GM23338 (cell line): ENCODE data around the gene PNPLA7. TPM values are rescaled to one million over a fixed set of nuclear protein-coding genes. Genes with fewer than 3 reads are reported as not detected.

Experiments used
- ATAC-seq: fragments of 200-7000 bp; cut with Tn5 transposase; 3 replicates; pipeline ENCODE4 v1.9.1; 2020
- DNase-seq: peaks from one replicate; pipeline ENCODE4 v3.0.0-alpha.2; 2015; ENCODE audit warnings: low spot score
- H2AFZ ChIP-seq: fragments of 200-600 bp; sonication (generic); 2 replicates; pipeline ENCODE4 v1.8.0; 2016; ENCODE audit warnings: antibody characterized with exemption, mild to moderate bottlenecking, moderate library complexity
- H3F3A ChIP-seq: fragments of 200-600 bp; sonication (generic); replicated peaks from 2 replicates; pipeline ENCODE4 v1.8.0; 2017; ENCODE audit warnings: antibody characterized with exemption, mixed run types, low read depth
- H3K27ac ChIP-seq: fragments of 200-600 bp; sonication (generic); 2 replicates; pipeline ENCODE4 v1.6.1; 2016; ENCODE audit warnings: low read depth
- H3K27me3 ChIP-seq: fragments of 200-600 bp; sonication (generic); 2 replicates; pipeline ENCODE4 v1.8.0; 2016; ENCODE audit warnings: mild to moderate bottlenecking, mixed run types, moderate library complexity; ENCODE audit not compliant: insufficient read depth
- H3K36me3 ChIP-seq: fragments of 200-600 bp; sonication (generic); 2 replicates; pipeline ENCODE4 v1.8.0; 2016; ENCODE audit warnings: mild to moderate bottlenecking; ENCODE audit not compliant: insufficient read depth
- H3K4me1 ChIP-seq: fragments of 200-600 bp; sonication (generic); 2 replicates; pipeline ENCODE4 v1.8.0; 2016; ENCODE audit warnings: mild to moderate bottlenecking, moderate library complexity; ENCODE audit not compliant: insufficient read depth
- H3K4me2 ChIP-seq: fragments of 200-600 bp; sonication (generic); 2 replicates; pipeline ENCODE4 v1.7.1; 2017; ENCODE audit warnings: mixed run types
- H3K4me3 ChIP-seq: fragments of 200-600 bp; sonication (generic); 2 replicates; pipeline ENCODE4 v1.6.1; 2016; ENCODE audit warnings: mixed run types
- H3K79me2 ChIP-seq: fragments of 200-600 bp; sonication (generic); replicated peaks from 2 replicates; pipeline ENCODE4 v1.8.0; 2017; ENCODE audit warnings: mild to moderate bottlenecking; ENCODE audit not compliant: insufficient read depth
- H3K9me2 ChIP-seq: fragments of 200-600 bp; sonication (generic); 2 replicates; pipeline ENCODE4 v1.8.0; 2017; ENCODE audit not compliant: insufficient read depth
- H4K20me1 ChIP-seq: fragments of 200-600 bp; sonication (generic); replicated peaks from 2 replicates; pipeline ENCODE4 v1.8.0; 2017; ENCODE audit warnings: mild to moderate bottlenecking; ENCODE audit not compliant: insufficient read depth
- H3K27ac Mint-ChIP-seq: 2 replicates; pipeline ENCODE4 v1.8.0; 2020; ENCODE audit warnings: inconsistent platforms, mild to moderate bottlenecking, moderate library complexity, mixed read lengths
- H3K27me3 Mint-ChIP-seq: 3 replicates; pipeline ENCODE4 v1.8.0; 2022; ENCODE audit warnings: low read depth, mild to moderate bottlenecking, moderate library complexity, mixed read lengths, inconsistent platforms; ENCODE audit not compliant: insufficient read depth, poor library complexity
- H3K36me3 Mint-ChIP-seq: 3 replicates; pipeline ENCODE4 v1.8.0; 2021; ENCODE audit warnings: low read depth, mild to moderate bottlenecking, inconsistent platforms, moderate library complexity, mixed read lengths
- H3K4me1 Mint-ChIP-seq: 3 replicates; pipeline ENCODE4 v1.8.0; 2020; ENCODE audit warnings: mild to moderate bottlenecking, inconsistent platforms, mixed read lengths
- H3K4me3 Mint-ChIP-seq: 3 replicates; pipeline ENCODE4 v1.8.0; 2021; ENCODE audit warnings: moderate library complexity, mild to moderate bottlenecking, inconsistent platforms, mixed read lengths
- H3K9me3 Mint-ChIP-seq: 3 replicates; pipeline ENCODE4 v1.8.0; 2020; ENCODE audit warnings: moderate library complexity, mild to moderate bottlenecking, inconsistent platforms, mixed read lengths
- CREB1 ChIP-seq: fragments of 250-450 bp; sonication (Bioruptor Pico); IDR thresholded peaks from 2 replicates; pipeline ENCODE4 v1.5.0; 2020; ENCODE audit warnings: low read depth, mild to moderate bottlenecking, moderate library complexity
- CTCF ChIP-seq, 2 experiments: fragments of 200-600 bp in 1 of 2; sonication (generic) in 1 of 2; conservative IDR thresholded peaks; 2 replicates each; pipeline versions ENCODE4 v1.5.1 to v1.6.1; 2016 to 2017; ENCODE audit warnings: antibody characterized with exemption in 2 of 2, low read depth in 2 of 2, mild to moderate bottlenecking in 2 of 2, moderate library complexity in 1 of 2
- ETS1 ChIP-seq: IDR thresholded peaks from 2 replicates; pipeline ENCODE4 v1.6.1; 2016; ENCODE audit warnings: antibody characterized with exemption
- EZH2 ChIP-seq: fragments of 200-600 bp; sonication (generic); IDR thresholded peaks from one replicate; pipeline ENCODE4 v1.8.0; 2017; ENCODE audit warnings: antibody characterized with exemption, mild to moderate bottlenecking, low read depth; ENCODE audit not compliant: unreplicated experiment
- EZH2phosphoT487 ChIP-seq: fragments of 200-600 bp; sonication (generic); IDR thresholded peaks from one replicate; pipeline ENCODE4 v1.8.1; 2018; ENCODE audit warnings: antibody characterized with exemption; ENCODE audit not compliant: unreplicated experiment
- JUNB ChIP-seq: IDR thresholded peaks from one replicate; pipeline ENCODE4 v1.6.1; 2016; ENCODE audit warnings: antibody characterized with exemption; ENCODE audit not compliant: unreplicated experiment
- NANOG ChIP-seq: IDR thresholded peaks from 2 replicates; pipeline ENCODE4 v1.6.1; 2016; ENCODE audit warnings: antibody characterized with exemption, borderline replicate concordance
- POLR2AphosphoS5 ChIP-seq: IDR thresholded peaks from 2 replicates; pipeline ENCODE4 v1.6.1; 2016; ENCODE audit warnings: antibody characterized with exemption, low read depth
- REST ChIP-seq: IDR thresholded peaks from one replicate; pipeline ENCODE4 v1.6.1; 2018; ENCODE audit warnings: antibody characterized with exemption; ENCODE audit not compliant: unreplicated experiment
- STAT1 ChIP-seq: IDR thresholded peaks from one replicate; pipeline ENCODE4 v1.6.1; 2016; ENCODE audit warnings: antibody characterized with exemption; ENCODE audit not compliant: unreplicated experiment
- ZNF114 ChIP-seq: fragments of 250-450 bp; sonication (Bioruptor Pico); IDR thresholded peaks from 2 replicates; pipeline ENCODE4 v1.5.0; 2020; ENCODE audit warnings: mild to moderate bottlenecking, moderate library complexity
- ZNF331 ChIP-seq: fragments of 250-450 bp; sonication (Bioruptor Pico); IDR thresholded peaks from 2 replicates; pipeline ENCODE4 v1.5.0; 2020; ENCODE audit warnings: low read depth, mild to moderate bottlenecking, moderate library complexity
- ZNF462 ChIP-seq: fragments of 250-450 bp; sonication (Bioruptor Pico); IDR thresholded peaks from 2 replicates; pipeline ENCODE4 v1.5.0; 2020; ENCODE audit warnings: mild to moderate bottlenecking, moderate library complexity
- polyA plus RNA-seq: library from polyadenylated mRNA; unstranded; fragments of >200 nt; fragmentation: Nextera tagmentation; extraction: Ambion mirVana; gene quantifications from 2 replicates; pipeline ENCODE4 v1.2.1, GENCODE V29; 2016
- total RNA-seq: library from RNA; depleted of rRNA; stranded (reverse); fragments of >200 nt; shearing (Covaris generic); gene quantifications from 2 replicates; pipeline ENCODE4 v1.2.3, GENCODE V29; 2014

PNPLA7 gene
- total and polyA plus RNA-seq, 2 experiments from 2014 or later = 0.45 to 0.80 TPM

- Histone ChIP-seq H3K4me2 (peak overlapping the region; percentile 87), H3K9me2 (no peaks in the 10 kb centered on the region), H4K20me1 (peaks cover 14% of the 10 kb centered on the region; the same call in 1 of the 2 replicates), H3K4me1 (peaks cover 9% of the 10 kb centered on the region), H3K36me3 (peaks cover 15% of the 10 kb centered on the region), H3K27me3 (no peaks in the 10 kb centered on the region), H3K27ac (no peak overlapping the region), H3K79me2 (peaks cover 17% of the 10 kb centered on the region), H3K4me3 (peak overlapping the region; percentile 79), H3F3A (0 out of 2 replicates have a peak, but pooled peaks cover 7% of the 10 kb centered on the region), H2AFZ (no peak overlapping the region)
- peak; percentile 25 for DNase-seq
- H3K9me3 Mint-ChIP-seq = peaks cover 2% of the 10 kb centered on the region; the same call in 1 of the 3 replicates
- peak overlapping the region; percentile 88 for H3K4me3 Mint-ChIP-seq
- peaks cover 5% of the 10 kb centered on the region; the same call in 2 of the 3 replicates for H3K4me1 Mint-ChIP-seq
- TF ChIP-seq CREB1 (CRISPR knock-in tag) = no peak
- no peak for TF ChIP-seq REST
- no peak for TF ChIP-seq EZH2phosphoT487
- no peak for TF ChIP-seq ZNF462 (CRISPR knock-in tag)
- no peak for TF ChIP-seq STAT1
- TF ChIP-seq POLR2AphosphoS5 = no peak
- no peak for TF ChIP-seq NANOG
- TF ChIP-seq EZH2 = no peak
- TF ChIP-seq JUNB = no peak
- no peak for TF ChIP-seq ETS1
- TF ChIP-seq ZNF331 (CRISPR knock-in tag) = no peak
- TF ChIP-seq ZNF114 (CRISPR knock-in tag) = no peak
- TF ChIP-seq CTCF (conservative IDR thresholded peaks at IDR 0.05; ENCODE audit: low read depth in 2 of 2) = no peak
- peaks cover 43% of the 10 kb centered on the region for H3K36me3 Mint-ChIP-seq
- ATAC-seq = peak; percentile 5; the same call in 2 of the 3 replicates
- no peak overlapping the region for H3K27ac Mint-ChIP-seq
- peaks cover 15% of the 10 kb centered on the region for H3K27me3 Mint-ChIP-seq
Measured at GRCh38 chr9:137589441-137590122, 39.4 kb upstream of the PNPLA7 start.
